NCI-H2171 (cell line): ENCODE results near the gene SLC22A1.
"Not testable (repeated sequence)": the region's sequence is repeated elsewhere in the genome, so short reads cannot be mapped to it uniquely, and the experiment has no call there.

Experiments used
- DNase-seq: peaks from one replicate; lab custom pipeline; 2025; lab: John Stamatoyannopoulos, UW

SLC22A1 gene

GRCh38 chr6:160093946-160094345 lies 27.7 kb upstream of the SLC22A1 start:
- DNase-seq, result no peak

GRCh38 chr6:160095146-160095845 lies 26.3 kb upstream of the SLC22A1 start:
- no peak for DNase-seq

- DNase-seq, result no peak
Observed at GRCh38 chr6:160101277-160102205, 20.1 kb upstream of the SLC22A1 start.

DNA sequence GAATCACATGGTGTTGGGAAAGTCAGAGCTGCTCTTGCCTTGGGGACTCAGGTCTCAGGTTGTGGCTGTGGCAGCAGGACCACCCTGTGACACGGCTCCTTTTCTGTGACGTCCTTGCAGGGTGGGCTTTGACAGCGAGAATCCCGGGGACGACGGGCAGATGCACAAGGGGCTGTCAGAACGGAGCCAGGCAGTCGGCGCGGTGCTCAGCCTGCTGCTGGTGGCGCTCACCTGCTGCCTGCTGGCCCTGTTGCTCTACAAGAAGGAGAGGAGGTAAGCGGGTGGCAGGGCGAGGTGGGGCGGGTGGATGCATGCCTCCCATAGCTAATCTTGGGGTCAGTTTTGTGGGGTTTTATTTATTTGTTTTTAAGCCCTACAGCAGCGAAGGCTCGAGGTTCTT lies 19.2 kb upstream of the SLC22A1 start:
- no peak for DNase-seq

GRCh38 chr6:160102956-160103824 lies 18.4 kb upstream of the SLC22A1 start:
- no peak for DNase-seq

- DNase-seq, result no peak
Observed at GRCh38 chr6:160103825-160104100, 17.9 kb upstream of the SLC22A1 start.

GRCh38 chr6:160104821-160105517 lies 16.6 kb upstream of the SLC22A1 start:
- DNase-seq, result no peak

GRCh38 chr6:160106010-160106409 lies 15.6 kb upstream of the SLC22A1 start:
- no peak for DNase-seq

DNA sequence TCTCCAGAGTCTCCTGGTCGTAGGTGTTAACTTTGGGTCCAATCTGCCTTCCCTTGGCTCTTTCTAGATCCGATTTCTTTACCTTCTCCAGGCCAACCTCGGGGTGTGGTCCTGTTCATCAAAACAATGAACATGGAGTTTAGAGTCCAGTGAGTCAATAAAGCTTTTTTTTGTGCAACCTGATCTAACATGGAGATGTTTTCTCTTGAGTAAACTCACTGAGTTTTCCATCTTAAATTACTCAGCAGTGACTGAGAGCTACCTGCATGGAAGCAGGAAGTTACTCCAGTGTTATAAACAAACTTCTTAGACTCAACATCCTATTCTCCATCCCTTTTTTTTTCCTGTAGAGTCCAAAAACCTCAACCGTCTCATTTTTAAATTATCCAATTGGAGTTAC lies 14.9 kb upstream of the SLC22A1 start:
- no peak for DNase-seq

DNA sequence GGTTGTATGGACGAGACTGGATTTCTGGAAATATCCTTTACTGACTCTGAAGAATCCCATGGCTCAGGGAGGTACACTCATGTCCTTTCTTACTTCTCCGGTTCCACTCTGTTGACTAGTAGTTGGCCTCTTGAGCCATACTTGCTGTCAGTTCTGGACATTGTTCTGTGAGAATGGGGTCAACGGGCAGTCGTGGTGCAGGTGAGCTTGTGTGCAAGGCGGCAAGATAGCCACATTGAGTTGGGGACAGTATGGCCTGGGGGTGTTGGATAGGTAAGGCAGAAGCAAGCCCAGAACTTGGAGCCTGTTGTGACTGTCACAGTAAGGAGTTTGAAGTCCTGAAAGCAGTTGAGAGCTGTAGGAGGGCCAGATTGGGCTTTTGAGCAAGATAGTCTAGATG lies 13.5 kb upstream of the SLC22A1 start:
- DNase-seq, result no peak

DNA sequence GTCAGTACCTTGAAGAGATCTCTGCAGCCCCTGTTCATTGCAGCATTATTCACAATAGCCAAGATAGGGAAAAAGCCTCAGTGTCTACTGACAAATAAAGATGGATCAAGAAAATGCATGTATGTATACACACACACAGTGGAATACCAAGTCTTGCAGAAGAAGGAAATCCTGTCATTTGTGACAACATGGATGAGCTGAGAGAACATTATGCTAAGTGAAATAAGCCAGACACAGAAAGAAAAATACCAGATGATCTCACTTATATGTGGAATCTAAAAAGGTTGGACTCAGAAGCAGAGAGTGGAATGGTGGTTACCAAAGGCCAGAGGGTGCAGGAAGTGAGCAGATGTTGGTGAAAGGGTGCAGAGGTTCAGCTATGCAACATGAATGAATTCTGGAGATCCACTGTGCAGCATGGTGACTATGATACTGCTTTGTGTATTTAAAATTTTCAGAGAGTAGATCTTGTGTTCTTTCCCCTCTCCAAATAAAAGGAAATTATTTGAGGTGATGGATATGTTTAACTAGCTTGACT lies 11.0 kb upstream of the SLC22A1 start:
- DNase-seq, result no peak

DNA sequence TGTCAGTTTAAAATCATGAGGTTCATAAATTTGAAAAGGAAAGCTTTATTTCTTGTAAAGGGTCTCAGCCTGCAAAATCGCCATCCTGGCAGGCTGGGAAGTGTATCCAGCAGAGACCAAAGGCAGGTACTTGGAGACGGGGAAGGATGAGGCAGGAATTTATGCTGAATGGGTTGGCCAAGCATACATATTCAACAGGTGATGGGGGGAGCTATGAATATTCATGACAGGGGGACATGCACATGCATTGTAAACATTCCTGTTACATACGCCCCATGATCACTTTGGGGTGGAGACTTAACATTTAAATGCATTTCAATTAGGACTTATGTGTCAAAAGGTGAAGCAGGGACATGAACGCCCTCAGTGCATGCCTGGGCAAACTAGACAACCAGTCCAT lies 9.8 kb upstream of the SLC22A1 start:
- DNase-seq, result no peak

GRCh38 chr6:160112628-160113299 lies 8.9 kb upstream of the SLC22A1 start:
- DNase-seq, result no peak

GRCh38 chr6:160114536-160114935 lies 7.1 kb upstream of the SLC22A1 start:
- not testable (repeated sequence) for DNase-seq

- no peak for DNase-seq
Observed at GRCh38 chr6:160115421-160115820, 6.2 kb upstream of the SLC22A1 start.

DNA sequence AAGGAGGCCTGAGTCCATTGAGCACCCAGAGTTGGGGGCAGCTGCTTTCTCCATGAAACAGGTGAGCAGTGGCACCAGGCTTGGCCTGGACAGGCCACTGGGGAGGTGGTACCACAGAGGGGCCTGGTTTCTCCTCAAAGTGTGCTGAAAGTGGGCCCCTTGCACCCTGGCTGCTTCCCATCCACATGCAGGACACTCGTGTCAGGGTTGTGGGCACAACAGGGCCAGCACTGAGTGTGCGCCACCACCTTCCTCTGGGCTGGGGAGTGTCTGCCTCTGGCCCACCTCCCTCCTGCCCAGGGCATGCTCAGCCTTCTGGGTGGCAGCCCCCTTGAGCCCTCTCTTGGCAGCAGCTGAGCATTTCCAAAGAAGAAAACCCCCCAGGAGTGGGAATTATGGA lies 5.2 kb upstream of the SLC22A1 start:
- DNase-seq, result no peak

DNA sequence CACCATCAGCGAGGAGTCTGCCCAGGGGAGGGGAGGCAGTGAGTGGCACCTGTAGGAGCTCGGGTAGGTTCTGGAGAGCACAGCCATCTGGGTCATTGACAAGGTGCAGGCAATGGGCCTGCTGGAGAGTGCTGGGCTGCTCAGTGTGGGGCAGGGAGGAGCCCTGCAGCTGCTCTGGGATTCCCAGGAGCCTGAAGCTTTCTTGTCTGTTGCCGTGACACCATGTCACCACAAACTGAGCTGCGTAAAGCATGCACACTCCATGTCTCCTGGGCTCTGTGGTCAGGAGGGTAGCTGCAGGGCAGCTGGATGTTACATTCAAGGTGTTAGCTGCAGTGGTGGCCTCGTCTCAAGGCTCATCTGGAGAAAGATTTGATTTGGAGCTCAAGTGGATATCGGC lies 4.5 kb upstream of the SLC22A1 start:
- no peak for DNase-seq

DNA sequence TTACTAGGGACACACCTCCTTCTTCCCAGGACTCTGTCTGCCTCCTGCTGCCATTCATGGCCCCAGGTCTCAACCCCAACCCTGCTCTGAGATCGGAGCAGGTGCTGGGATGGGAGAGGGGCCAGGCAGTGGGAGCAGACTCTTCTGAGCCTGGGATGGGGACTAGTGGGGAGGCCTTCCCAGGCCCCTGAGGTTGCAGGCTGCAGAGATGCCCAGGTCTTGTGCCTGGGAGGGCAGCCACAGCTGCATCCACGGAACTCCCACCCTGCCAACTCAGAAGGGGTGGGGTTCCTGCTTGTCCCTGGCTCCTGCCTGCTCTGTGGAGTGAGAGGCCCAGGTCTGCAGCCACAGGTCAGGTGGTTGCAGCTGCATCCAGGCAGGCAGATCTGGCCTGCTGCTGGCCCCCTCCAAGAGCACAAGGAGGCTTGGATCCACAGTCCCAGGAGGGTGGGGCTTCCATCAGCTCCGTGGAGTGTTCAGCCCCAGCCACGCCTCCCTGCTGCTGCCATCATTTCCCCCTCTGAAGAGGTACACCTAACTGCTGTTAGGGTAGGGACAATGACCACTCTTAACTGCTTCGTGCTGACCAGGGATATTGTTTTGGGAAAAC lies 2.9 kb upstream of the SLC22A1 start:
- DNase-seq, result no peak

DNA sequence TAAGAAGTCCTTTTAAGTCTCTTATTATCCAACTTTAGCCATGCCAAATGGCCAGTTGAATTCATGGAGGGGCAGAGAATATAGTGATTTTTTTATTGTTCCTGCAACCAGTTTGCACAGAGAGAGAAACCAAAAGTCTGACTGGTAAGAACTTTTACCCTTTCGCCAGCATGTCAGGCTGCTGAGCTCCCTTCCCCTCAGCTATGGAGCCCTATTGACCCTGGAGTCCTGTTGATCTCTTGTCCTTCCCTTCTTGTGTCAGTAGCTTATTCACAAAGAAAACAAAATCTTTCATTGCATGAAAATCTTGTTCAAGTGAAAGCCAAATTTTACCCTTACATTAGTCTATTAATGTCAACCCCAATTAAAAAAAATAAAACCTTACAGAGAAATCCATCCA lies 1.5 kb upstream of the SLC22A1 start:
- no peak for DNase-seq

DNA sequence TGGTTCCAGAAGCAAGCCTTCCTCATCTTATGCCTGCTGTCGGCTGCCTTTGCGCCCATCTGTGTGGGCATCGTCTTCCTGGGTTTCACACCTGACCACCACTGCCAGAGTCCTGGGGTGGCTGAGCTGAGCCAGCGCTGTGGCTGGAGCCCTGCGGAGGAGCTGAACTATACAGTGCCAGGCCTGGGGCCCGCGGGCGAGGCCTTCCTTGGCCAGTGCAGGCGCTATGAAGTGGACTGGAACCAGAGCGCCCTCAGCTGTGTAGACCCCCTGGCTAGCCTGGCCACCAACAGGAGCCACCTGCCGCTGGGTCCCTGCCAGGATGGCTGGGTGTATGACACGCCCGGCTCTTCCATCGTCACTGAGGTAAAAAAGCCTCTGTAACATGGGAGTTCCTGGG lies 366 bp downstream of the SLC22A1 start:
- DNase-seq, result no peak

DNA sequence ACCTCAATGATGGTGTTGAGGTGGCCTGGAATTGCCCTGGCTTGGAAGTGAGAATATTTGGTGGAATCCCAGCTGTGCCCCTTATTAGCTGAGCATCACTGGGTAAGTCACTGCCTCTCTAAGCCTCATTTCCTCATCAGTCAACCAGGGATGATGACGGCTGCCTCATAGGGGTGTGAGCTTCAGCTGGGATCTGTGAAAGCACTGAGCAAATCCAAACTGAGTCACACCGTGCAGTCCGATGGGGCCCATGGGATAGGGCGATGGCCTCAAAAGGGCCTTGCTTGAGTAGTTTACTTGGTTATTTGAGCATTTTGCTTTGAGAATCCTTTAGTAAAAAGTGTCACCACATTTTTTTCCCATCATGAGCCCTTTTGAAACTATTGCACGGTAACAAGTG lies 1.1 kb downstream of the SLC22A1 start:
- no peak for DNase-seq
